Measurements from ENCODE around the gene ROCK1. TPM values are rescaled to one million over a fixed set of nuclear protein-coding genes. Genes with fewer than 3 reads are reported as not detected.

Gene ROCK1
- total and polyA plus RNA-seq, 2 of the 8 experiments (the other 6 are each of a cell fraction or from before 2014, with no cell fraction given): 4.2 to 48.9 TPM

GRCh38 chr18:21084511-21085078 is 27.0 kb downstream of the ROCK1 start (continued):
- no peak for TF ChIP-seq RAD21 (IDR thresholded peaks at IDR 0.05 in 1 of 2, conservative IDR thresholded peaks at IDR 0.05 in 1 of 2; ENCODE audit: low read depth in 2 of 2, low read length in 2 of 2)
- TF ChIP-seq TCF12 (IDR thresholded peaks at IDR 0.05; ENCODE audit: low read depth, low read length): no peak

All from H1 (cell line).